ENCODE data around the gene SCUBE2. TPM values are rescaled to one million over a fixed set of nuclear protein-coding genes. Genes with fewer than 3 reads are reported as not detected.

SCUBE2 gene
- polyA plus RNA-seq, 1 of the 3 experiments (the other 2 are of a cell fraction): 0.76 TPM

- H3K36me3 ChIP-seq (replicated peaks in 1 of 2; ENCODE audit: control insufficient read depth in 1 of 2, insufficient read depth in 2 of 2, low read length in 1 of 2): no peaks in the 10 kb centered on the region
- DNase-seq: no peak
- H3K27ac ChIP-seq (ENCODE audit: low read depth in 2 of 2, low read length in 1 of 2): no peak overlapping the region
- H4K20me1 ChIP-seq (ENCODE audit: insufficient read depth): no peaks in the 10 kb centered on the region
- TF ChIP-seq FOXJ3 (CRISPR knock-in tag; IDR thresholded peaks at IDR 0.05) (no peak), EP300 (IDR thresholded peaks at IDR 0.05; ENCODE audit: borderline replicate concordance in 1 of 2, low read depth in 1 of 2, low read length in 1 of 2) (no peak), JUND (IDR thresholded peaks at IDR 0.05) (no peak), FOSL2 (IDR thresholded peaks at IDR 0.05; ENCODE audit: borderline replicate concordance, low read depth) (no peak), USF2 (IDR thresholded peaks at IDR 0.05; ENCODE audit: borderline replicate concordance, low read depth, low read length) (no peak), GATA2 (CRISPR knock-in tag; IDR thresholded peaks at IDR 0.05) (no peak), POLR2AphosphoS5 (IDR thresholded peaks at IDR 0.05; ENCODE audit: low read depth, low read length) (no peak), SIN3A (IDR thresholded peaks at IDR 0.05; ENCODE audit: borderline replicate concordance, low read depth, low read length) (no peak), RXRA (IDR thresholded peaks at IDR 0.05; ENCODE audit: borderline replicate concordance, low read depth) (no peak)
- CTCF ChIA-PET: interaction anchor here (0.7 to 3.2 kb wide), 7 partner anchors 10 to 109 kb away, joined by 3 to 25 read pairs (median 4); partner anchors contain the start of gene TMEM9B
- POLR2A ChIA-PET: interaction anchor here (0.7 kb wide), 1 partner anchor 38 kb away, joined by 3 read pairs; no protein-coding TSS in a partner anchor
- H3K4me1 ChIP-seq (ENCODE audit: control insufficient read depth in 1 of 2, insufficient read depth in 2 of 2, low read depth in 1 of 2, low read length in 1 of 2): no peaks in the 10 kb centered on the region
- H3K9me2 ChIP-seq: no peaks in the 10 kb centered on the region
- no peaks in the 10 kb centered on the region for H3K27me3 ChIP-seq (ENCODE audit: insufficient read depth)
- H3F3A ChIP-seq (replicated peaks; ENCODE audit: insufficient read depth): no peaks in the 10 kb centered on the region
- 87% methylated on average over 1 of the region's 1 CpG for WGBS (ENCODE audit: low lambda C conversion rate)
- H3K4me3 ChIP-seq (ENCODE audit: low read depth in 2 of 2, low read length in 1 of 2): no peak overlapping the region
- H3K9me3 ChIP-seq: no peaks in the 10 kb centered on the region
- H2AFZ ChIP-seq (ENCODE audit: low read depth): no peak overlapping the region
- H3K79me2 ChIP-seq (ENCODE audit: insufficient read depth): no peaks in the 10 kb centered on the region
- no peak overlapping the region for H3K9ac ChIP-seq
- no peak overlapping the region for H3K4me2 ChIP-seq
These were observed 62.8 kb downstream of the SCUBE2 start for GRCh38 chr11:9028581-9028980.

GRCh38 chr11:9025101-9025850 is 66.1 kb downstream of the SCUBE2 start:
- POLR2A ChIA-PET: interaction anchor here (0.7 kb wide), 1 partner anchor 8 kb away, joined by 3 read pairs; no protein-coding TSS in a partner anchor

More at GRCh38 chr11:9025101-9025850, 66.1 kb downstream of the SCUBE2 start:
- WGBS (ENCODE audit: low lambda C conversion rate): 75% methylated on average over 7 of the region's 9 CpGs
- H3K79me2 ChIP-seq (ENCODE audit: insufficient read depth): no peaks in the 10 kb centered on the region
- no peak overlapping the region for H3K4me3 ChIP-seq (ENCODE audit: low read depth in 2 of 2, low read length in 1 of 2)
- CTCF ChIA-PET: interaction anchor here (3.6 to 5.4 kb wide), 2 partner anchors 10 to 113 kb away, joined by 21 to 28 read pairs; no protein-coding TSS in a partner anchor
- no peaks in the 10 kb centered on the region for H4K20me1 ChIP-seq (ENCODE audit: insufficient read depth)
- H3K9me3 ChIP-seq: no peaks in the 10 kb centered on the region
- TF ChIP-seq RXRA (IDR thresholded peaks at IDR 0.05; ENCODE audit: borderline replicate concordance, low read depth): no peak
- TF ChIP-seq FOSL2 (IDR thresholded peaks at IDR 0.05; ENCODE audit: borderline replicate concordance, low read depth): no peak
- no peak for TF ChIP-seq FOXJ3 (CRISPR knock-in tag; IDR thresholded peaks at IDR 0.05)
- TF ChIP-seq EZH2phosphoT487 (IDR thresholded peaks at IDR 0.05; ENCODE audit: borderline replicate concordance, low read depth): no peak
- TF ChIP-seq NFIC (IDR thresholded peaks at IDR 0.05; ENCODE audit: borderline replicate concordance): no peak
- TF ChIP-seq MEF2A (IDR thresholded peaks at IDR 0.05; ENCODE audit: borderline replicate concordance, low read depth): no peak
- TF ChIP-seq GATA2 (CRISPR knock-in tag; IDR thresholded peaks at IDR 0.05): no peak
- TF ChIP-seq POLR2AphosphoS5 (IDR thresholded peaks at IDR 0.05; ENCODE audit: low read depth, low read length): no peak
- no peak for TF ChIP-seq REST (IDR thresholded peaks at IDR 0.05; ENCODE audit: low read depth, low read length)
- no peak for TF ChIP-seq EP300 (IDR thresholded peaks at IDR 0.05; ENCODE audit: borderline replicate concordance in 1 of 2, low read depth in 1 of 2, low read length in 1 of 2)
- TF ChIP-seq USF1 (IDR thresholded peaks at IDR 0.05; ENCODE audit: borderline replicate concordance, low read depth): no peak
- no peak for TF ChIP-seq SIN3A (IDR thresholded peaks at IDR 0.05; ENCODE audit: borderline replicate concordance, low read depth, low read length)
- no peak for TF ChIP-seq USF2 (IDR thresholded peaks at IDR 0.05; ENCODE audit: borderline replicate concordance, low read depth, low read length)
- no peak overlapping the region for H3K9ac ChIP-seq
- no peaks in the 10 kb centered on the region for H3K36me3 ChIP-seq (replicated peaks in 1 of 2; ENCODE audit: control insufficient read depth in 1 of 2, insufficient read depth in 2 of 2, low read length in 1 of 2)
- H3F3A ChIP-seq (replicated peaks; ENCODE audit: insufficient read depth): no peaks in the 10 kb centered on the region
- no peaks in the 10 kb centered on the region for H3K4me1 ChIP-seq (ENCODE audit: control insufficient read depth in 1 of 2, insufficient read depth in 2 of 2, low read depth in 1 of 2, low read length in 1 of 2)
- H3K4me2 ChIP-seq: no peak overlapping the region
- H3K27ac ChIP-seq (ENCODE audit: low read depth in 2 of 2, low read length in 1 of 2): no peak overlapping the region
- no peaks in the 10 kb centered on the region for H3K9me2 ChIP-seq
- no peak overlapping the region for H2AFZ ChIP-seq (ENCODE audit: low read depth)
- no peaks in the 10 kb centered on the region for H3K27me3 ChIP-seq (ENCODE audit: insufficient read depth)
- DNase-seq: no peak

Data from SK-N-SH (cell line).